GM19397 (cell line): Measurements from ENCODE around the gene HSD3B2.

Experiments used
- ATAC-seq: cut with Tn5 transposase; IDR thresholded peaks from one replicate; pipeline ENCODE4 v1.9.1; 2021; ENCODE audit warnings: mild to moderate bottlenecking, moderate library complexity; ENCODE audit not compliant: unreplicated experiment

HSD3B2 gene

GRCh38 chr1:119453021-119453420 lies 38.1 kb downstream of the HSD3B2 start:
- no peak for ATAC-seq

DNA sequence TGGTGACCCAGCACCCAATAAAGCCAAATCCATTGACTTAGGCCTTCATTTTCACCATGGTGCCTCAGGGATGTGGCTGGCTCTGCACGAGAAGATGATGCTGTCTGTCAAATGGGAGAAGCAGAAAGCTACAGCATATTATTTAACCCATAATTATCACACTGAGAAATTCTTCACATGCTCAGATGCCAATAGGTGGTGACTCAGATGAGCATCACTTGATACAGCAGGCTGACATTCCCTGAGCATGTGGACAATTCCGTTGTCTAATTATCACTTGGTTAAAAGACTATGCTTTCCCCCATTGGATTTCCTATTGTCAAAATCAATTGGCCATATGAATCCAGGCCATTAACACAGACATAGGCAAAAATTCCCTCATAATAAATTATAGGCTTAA lies 48.0 kb downstream of the HSD3B2 start:
- ATAC-seq: no peak

DNA sequence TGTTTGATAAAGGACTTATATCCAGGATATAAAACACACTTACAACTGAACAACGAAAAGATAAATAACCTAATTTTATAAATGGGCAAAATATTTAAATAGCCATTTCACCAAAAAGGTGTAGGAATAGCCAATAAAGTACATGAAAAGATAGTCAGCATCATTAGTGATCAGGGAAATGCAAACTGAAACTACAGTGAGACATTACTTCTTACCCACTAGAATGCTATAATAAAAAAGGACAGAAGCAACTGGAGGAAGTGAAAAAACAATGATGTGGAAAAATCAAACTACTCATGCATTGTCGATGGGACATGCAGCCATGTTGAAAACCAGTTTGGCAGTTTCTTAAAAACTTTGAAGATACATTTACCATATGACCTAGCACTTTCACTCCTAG lies 48.6 kb downstream of the HSD3B2 start:
- no peak for ATAC-seq

DNA sequence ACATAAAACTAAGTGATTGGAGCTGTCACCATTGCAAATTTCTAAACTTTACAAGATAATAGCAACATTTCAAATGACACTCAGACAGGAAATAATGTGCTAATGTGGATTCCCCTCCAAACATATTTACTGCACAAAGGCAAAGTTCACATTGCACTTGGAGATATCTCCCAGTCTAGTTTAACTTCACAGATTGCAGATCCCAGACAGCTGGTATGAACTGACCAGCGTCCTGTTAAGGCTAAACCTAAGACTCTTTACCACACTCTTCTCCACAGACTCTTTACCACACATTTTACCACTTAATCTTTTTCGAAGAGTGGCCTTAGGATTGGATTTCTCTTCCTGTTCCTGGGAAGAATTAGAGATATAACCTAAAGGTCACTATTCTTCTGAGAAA lies 51.5 kb downstream of the HSD3B2 start:
- ATAC-seq: no peak

GRCh38 chr1:119467219-119467618 lies 52.3 kb downstream of the HSD3B2 start:
- ATAC-seq: no peak

DNA sequence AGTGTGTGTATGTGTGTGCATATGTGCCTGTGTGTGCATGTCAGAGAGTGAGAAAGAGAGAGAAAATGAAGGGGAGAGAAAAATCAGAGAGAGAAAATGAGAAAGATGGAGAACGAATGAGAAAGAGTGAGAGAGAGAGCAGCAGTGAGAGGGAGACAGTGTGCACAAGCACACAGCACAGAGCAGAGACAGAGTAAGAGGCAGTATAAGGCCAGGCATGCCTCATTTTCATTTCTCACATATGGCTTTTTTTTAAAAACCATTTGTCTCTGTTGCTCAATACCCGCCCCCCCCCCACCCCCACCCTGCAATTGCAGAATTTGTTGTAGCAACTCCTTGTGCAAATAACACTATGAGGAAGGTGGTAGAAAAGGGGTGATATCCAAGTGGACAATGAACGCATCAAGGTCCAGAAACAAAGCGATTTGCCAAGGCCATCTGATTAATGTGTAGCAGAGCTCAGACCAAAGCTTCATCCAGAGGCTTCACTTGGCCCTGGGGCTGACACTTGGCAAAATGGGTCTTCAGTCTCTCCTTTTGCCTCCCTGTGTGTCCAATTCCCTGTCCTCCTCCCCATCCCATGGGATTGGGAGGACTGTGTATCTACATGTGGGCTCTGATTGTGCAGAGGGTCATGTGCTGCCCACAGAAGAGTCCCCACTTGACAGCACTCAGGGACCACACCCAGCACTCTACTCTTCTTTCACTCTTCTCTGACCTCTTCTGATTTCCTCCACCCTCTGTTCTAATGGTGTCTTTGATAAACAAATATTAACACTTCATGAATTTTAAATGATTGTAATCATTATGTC lies 53.1 kb downstream of the HSD3B2 start:
- ATAC-seq: no peak

GRCh38 chr1:119469741-119470140 lies 54.8 kb downstream of the HSD3B2 start:
- ATAC-seq: no peak

DNA sequence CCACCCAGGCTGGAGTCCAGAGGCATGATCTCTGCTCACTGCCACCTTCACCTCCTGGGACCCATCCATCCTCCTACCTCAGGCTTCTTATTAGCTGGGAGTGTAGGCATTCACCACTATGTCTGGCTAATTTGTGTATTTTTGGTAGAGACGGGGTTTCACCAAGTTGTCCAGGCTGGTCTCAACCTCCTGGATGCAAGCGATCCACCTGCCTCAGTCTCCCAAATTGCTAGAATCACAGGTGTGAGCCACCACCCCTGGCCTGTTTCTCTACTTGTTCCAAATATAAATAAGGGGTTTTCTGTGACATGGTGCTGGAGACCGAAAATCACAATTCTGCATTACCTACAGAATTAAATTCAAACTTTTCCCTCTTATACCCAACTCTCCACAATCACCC lies 55.4 kb downstream of the HSD3B2 start:
- no peak for ATAC-seq

- no peak for ATAC-seq
These were observed 56.0 kb downstream of the HSD3B2 start for GRCh38 chr1:119470958-119471357.

DNA sequence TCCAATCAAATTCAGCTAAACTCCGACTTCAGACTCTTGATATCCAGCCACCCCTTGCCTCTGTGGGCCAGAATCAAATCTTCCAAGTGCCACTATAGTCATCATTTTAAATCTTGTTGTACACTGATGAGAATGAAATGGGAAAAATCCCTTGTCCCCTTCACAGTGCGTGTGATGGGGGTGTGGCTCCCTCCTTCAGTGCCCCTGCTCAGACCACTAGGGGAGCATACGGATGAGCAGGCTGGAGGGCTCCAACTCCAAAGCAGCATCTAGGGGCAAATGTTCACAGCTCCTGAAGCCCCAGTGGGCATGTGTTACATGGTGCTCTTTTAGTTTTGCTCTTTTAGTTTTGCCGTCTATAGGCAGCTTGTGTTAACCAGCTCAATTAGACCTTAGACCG lies 56.6 kb downstream of the HSD3B2 start:
- ATAC-seq: no peak

GRCh38 chr1:119472080-119472818 lies 57.3 kb downstream of the HSD3B2 start:
- ATAC-seq: no peak
